HepG2 (cell line): Measurements from ENCODE around the gene ZNF629. TPM values are rescaled to one million over a fixed set of nuclear protein-coding genes. Genes with fewer than 3 reads are reported as not detected.

ENCODE experiments used
- BCL6 ChIP-seq: IDR thresholded peaks from 2 replicates; pipeline ENCODE4 v1.6.1; 2016; ENCODE audit warnings: missing genetic modification reagents, missing compliant biosample characterization
- EEA1 ChIP-seq: sonication (generic); formaldehyde crosslinking; IDR thresholded peaks from 2 replicates; pipeline ENCODE4 v1.5.1; 2020; ENCODE audit warnings: mild to moderate bottlenecking, missing genetic modification reagents, borderline replicate concordance
- EP300 ChIP-seq, 3 experiments: sonication (generic) in 1 of 3; formaldehyde crosslinking in 1 of 3; IDR thresholded peaks; 2 replicates each; pipeline versions ENCODE4 v1.5.1 to v1.6.1; 2011 to 2020; ENCODE audit warnings: low read depth in 2 of 3, low read length in 2 of 3, borderline replicate concordance in 1 of 3, improper control_type of control experiment in 1 of 3, mild to moderate bottlenecking in 1 of 3, missing genetic modification reagents in 1 of 3, moderate library complexity in 1 of 3
- FOXC1 ChIP-seq: sonication (generic); formaldehyde crosslinking; IDR thresholded peaks from 2 replicates; pipeline ENCODE4 v1.8.0; 2022; ENCODE audit warnings: mild to moderate bottlenecking, missing genetic modification reagents, borderline replicate concordance
- HCFC1 ChIP-seq: fragments of 150-350 bp; IDR thresholded peaks from 2 replicates; pipeline ENCODE4 v1.6.1; 2014; ENCODE audit warnings: low read depth, low read length
- IRF1 ChIP-seq: sonication (generic); formaldehyde crosslinking; IDR thresholded peaks from 2 replicates; pipeline ENCODE4 v1.4.0; 2020; ENCODE audit warnings: low read depth, mild to moderate bottlenecking, missing genetic modification reagents
- POLR2AphosphoS5 ChIP-seq: IDR thresholded peaks from 2 replicates; pipeline ENCODE4 v1.6.1; 2012; ENCODE audit warnings: low read depth, low read length
- PRDM4 ChIP-seq: sonication (generic); formaldehyde crosslinking; IDR thresholded peaks from 2 replicates; pipeline ENCODE4 v1.9.0; 2021; ENCODE audit warnings: missing genetic modification reagents, borderline replicate concordance
- REST ChIP-seq, 2 experiments: IDR thresholded peaks; 2 replicates each; pipeline ENCODE4 v1.6.1; 2011 to 2012; ENCODE audit warnings: low read length in 2 of 2, borderline replicate concordance in 1 of 2, low read depth in 1 of 2, mild to moderate bottlenecking in 1 of 2, moderate library complexity in 1 of 2
- SMARCE1 ChIP-seq: fragments of 450-650 bp; IDR thresholded peaks from 2 replicates; pipeline ENCODE4 v1.6.1; 2017; ENCODE audit warnings: borderline replicate concordance
- SOX6 ChIP-seq, 2 experiments: fragments of 450-650 bp in 1 of 2; sonication (generic) in 1 of 2; formaldehyde crosslinking in 1 of 2; IDR thresholded peaks; 2 replicates each; pipeline versions ENCODE4 v1.4.0 to v1.6.1; 2017 to 2020; ENCODE audit warnings: antibody characterized with exemption in 1 of 2, mild to moderate bottlenecking in 1 of 2, missing genetic modification reagents in 1 of 2
- ZBTB25 ChIP-seq: IDR thresholded peaks from 2 replicates; pipeline ENCODE4 v1.6.1; 2018; ENCODE audit warnings: missing genetic modification reagents
- ZFP36L1 ChIP-seq: sonication (generic); formaldehyde crosslinking; IDR thresholded peaks from 2 replicates; pipeline ENCODE4 v1.8.0; 2022; ENCODE audit warnings: mild to moderate bottlenecking, missing genetic modification reagents, moderate library complexity
- ZNF292 ChIP-seq: sonication (generic); formaldehyde crosslinking; IDR thresholded peaks from 2 replicates; pipeline ENCODE4 v1.8.1; 2022; ENCODE audit warnings: mild to moderate bottlenecking, low read depth, missing genetic modification reagents, borderline replicate concordance
- ZNF674 ChIP-seq: sonication (generic); formaldehyde crosslinking; IDR thresholded peaks from 2 replicates; pipeline ENCODE4 v1.5.0; 2020; ENCODE audit warnings: low read depth, mild to moderate bottlenecking, missing genetic modification reagents
- ZNF691 ChIP-seq: sonication (generic); formaldehyde crosslinking; IDR thresholded peaks from 2 replicates; pipeline ENCODE4 v1.4.0; 2020; ENCODE audit warnings: missing genetic modification reagents, low read depth, mild to moderate bottlenecking, borderline replicate concordance
- ZZZ3 ChIP-seq: sonication (generic); formaldehyde crosslinking; IDR thresholded peaks from 2 replicates; pipeline ENCODE4 v1.4.0; 2020; ENCODE audit warnings: missing genetic modification reagents, mild to moderate bottlenecking, borderline replicate concordance
- polyA plus RNA-seq, 8 experiments: library from polyadenylated mRNA; depleted of rRNA in 3 of 8; stranded (reverse) in 7 of 8; unstranded in 1 of 8; fragments of >200 nt; fragmentation: Illumina TruSeq in 4 of 8; extraction: Trizol in 4 of 8; gene quantifications; 2 replicates each; pipeline versions ENCODE4 v1.2.1 to v1.2.3, GENCODE V29; 2011 to 2016; ENCODE audit warnings: low read depth in 4 of 8, missing spikeins in 1 of 8, mixed read lengths in 1 of 8; ENCODE audit not compliant: insufficient read depth in 1 of 8
- total RNA-seq, 5 experiments: library from RNA; depleted of rRNA; stranded (reverse); fragments of >200 nt; fragmentation: Illumina TruSeq; extraction: Trizol; gene quantifications; 2 replicates each; pipeline ENCODE4 v1.2.3, GENCODE V29; 2016; ENCODE audit warnings: low read depth in 1 of 5

The ZNF629 gene
- total and polyA plus RNA-seq, 2 of the 13 experiments (the other 11 are each of a cell fraction or from before 2014, with no cell fraction given): 6.1 to 16.5 TPM

GRCh38 chr16:30786115-30786935 is 680 bp downstream of the ZNF629 start (continued):
- no peak for TF ChIP-seq EEA1 (CRISPR knock-in tag)
- 0 out of 2 replicates have a peak, but pooled peaks have one; percentile 16 for TF ChIP-seq BCL6 (CRISPR knock-in tag)
- no peak for TF ChIP-seq PRDM4 (CRISPR knock-in tag)
- no peak for TF ChIP-seq REST (IDR thresholded peaks at IDR 0.05; ENCODE audit: borderline replicate concordance in 1 of 2, low read depth in 1 of 2, low read length in 2 of 2)
- TF ChIP-seq SOX6 (IDR thresholded peaks at IDR 0.05): no peak
- no peak for TF ChIP-seq SOX6 (CRISPR knock-in tag; IDR thresholded peaks at IDR 0.05)
- TF ChIP-seq ZNF674 (CRISPR knock-in tag): no peak
- no peak for TF ChIP-seq HCFC1
- no peak for TF ChIP-seq POLR2AphosphoS5
- TF ChIP-seq ZBTB25: no peak
- no peak for TF ChIP-seq ZFP36L1 (CRISPR knock-in tag)
- no peak for TF ChIP-seq EP300 (IDR thresholded peaks at IDR 0.05; ENCODE audit: low read depth in 2 of 2, low read length in 2 of 2)
- TF ChIP-seq EP300 (CRISPR knock-in tag; IDR thresholded peaks at IDR 0.05; ENCODE audit: borderline replicate concordance): no peak; the same call in 1 of the 2 replicates
- 0 out of 2 replicates have a peak, but pooled peaks have one; percentile 43 for TF ChIP-seq ZZZ3 (CRISPR knock-in tag)
- no peak for TF ChIP-seq SMARCE1
- no peak for TF ChIP-seq FOXC1 (CRISPR knock-in tag)
- no peak for TF ChIP-seq ZNF292
- no peak for TF ChIP-seq ZNF691 (CRISPR knock-in tag)
- TF ChIP-seq IRF1 (CRISPR knock-in tag): no peak
